Activated T-cell treated with anti-CD3 and anti-CD28 coated beads, Interleukin-2, amount 50 U/mL, for 48 hours (primary cell): ENCODE data around the gene SGK1.
"Not testable (repeated sequence)": the region's sequence is repeated elsewhere in the genome, so short reads cannot be mapped to it uniquely, and the experiment has no call there.

Experiments
- DNase-seq, 2 experiments: peaks; one replicate each; pipeline ENCODE4 v3.0.0-alpha.2; 2020

SGK1 gene

DNA sequence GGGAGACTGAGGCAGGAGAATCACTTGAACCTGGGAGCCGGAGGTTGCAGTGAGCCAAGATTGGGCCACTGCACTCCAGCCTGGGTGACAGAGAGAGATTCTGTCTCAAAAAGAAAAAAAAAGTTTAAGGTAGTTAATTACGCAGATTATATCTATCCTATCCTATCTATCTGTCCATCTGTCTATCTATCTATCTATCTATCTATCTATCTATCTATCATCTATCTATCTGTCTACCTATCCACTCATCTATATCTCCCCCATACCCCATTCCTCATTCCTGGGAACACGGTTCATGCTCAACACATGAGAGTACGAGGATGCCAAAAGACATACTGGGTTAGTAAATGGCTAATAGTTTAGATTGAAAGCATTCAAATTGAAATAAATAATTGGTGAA, 8.3 kb upstream of the SGK1 start:
- not testable (repeated sequence) for DNase-seq

DNA sequence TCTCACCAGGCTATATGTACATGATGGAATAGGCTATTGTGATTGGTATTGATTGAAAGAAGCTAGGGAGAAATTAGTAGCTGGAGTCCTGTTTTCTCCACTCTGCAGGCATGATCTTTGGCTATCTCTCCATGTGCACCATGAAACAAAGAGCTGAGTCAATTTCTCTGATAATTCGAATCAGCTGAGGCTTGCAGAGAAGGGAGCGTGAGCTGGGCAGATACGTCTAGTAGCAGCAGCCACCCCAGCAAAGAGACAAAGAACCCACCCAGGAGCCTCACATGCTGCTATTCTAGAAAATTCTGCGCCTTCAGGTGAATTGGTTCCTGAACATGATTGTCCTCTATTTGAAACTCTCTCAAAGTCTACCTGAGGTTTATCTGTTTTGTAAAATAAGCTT, 6.9 kb upstream of the SGK1 start:
- no peak for DNase-seq

- DNase-seq = no peak
Measured at GRCh38 chr6:134324141-134324540, 6.2 kb upstream of the SGK1 start.

GRCh38 chr6:134323698-134324097, 5.8 kb upstream of the SGK1 start:
- DNase-seq = no peak

- no peak for DNase-seq
Measured at GRCh38 chr6:134323294-134323693, 5.4 kb upstream of the SGK1 start.

DNA sequence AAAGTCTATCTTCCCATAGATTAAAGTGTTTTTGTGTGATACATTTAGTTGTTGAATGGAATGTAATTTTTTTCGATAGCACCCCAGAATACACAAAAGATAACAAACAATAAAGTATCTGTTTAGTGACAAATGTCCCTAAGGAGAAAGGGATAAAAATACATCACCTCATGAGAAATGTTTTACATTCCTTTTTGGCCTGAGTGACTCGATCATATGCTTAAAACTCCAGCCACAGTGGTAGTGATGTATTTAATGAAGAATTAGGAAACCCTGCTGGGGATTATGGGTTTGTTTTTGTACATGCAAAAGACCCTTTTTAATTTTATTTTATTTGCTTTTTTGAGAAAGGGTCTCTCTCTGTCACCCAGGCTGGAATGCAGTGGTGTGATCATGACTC, 4.3 kb upstream of the SGK1 start:
- DNase-seq = no peak

DNA sequence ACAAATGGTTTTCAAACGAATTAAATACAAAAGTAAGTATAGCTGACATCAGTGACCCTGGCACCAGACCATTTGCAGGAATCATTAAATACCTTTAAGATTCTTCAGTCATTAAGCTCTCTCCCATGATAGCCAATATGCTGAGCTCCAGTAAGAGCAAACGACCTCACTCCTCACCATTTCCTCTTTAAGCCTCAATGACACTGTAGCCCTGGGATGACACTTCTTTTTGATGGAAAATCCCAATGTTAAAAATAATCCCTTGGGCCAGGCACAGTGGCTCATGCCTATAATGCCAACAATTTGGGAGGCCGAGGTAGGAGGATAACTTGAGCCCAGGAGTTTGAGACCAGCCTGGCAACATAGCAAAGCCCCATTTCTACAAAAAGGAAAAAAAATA, 3.3 kb upstream of the SGK1 start:
- no peak for DNase-seq

GRCh38 chr6:134319686-134320085, 1.8 kb upstream of the SGK1 start:
- not testable (repeated sequence) for DNase-seq

GRCh38 chr6:134318974-134319281, 1.0 kb upstream of the SGK1 start:
- no peak for DNase-seq

DNA sequence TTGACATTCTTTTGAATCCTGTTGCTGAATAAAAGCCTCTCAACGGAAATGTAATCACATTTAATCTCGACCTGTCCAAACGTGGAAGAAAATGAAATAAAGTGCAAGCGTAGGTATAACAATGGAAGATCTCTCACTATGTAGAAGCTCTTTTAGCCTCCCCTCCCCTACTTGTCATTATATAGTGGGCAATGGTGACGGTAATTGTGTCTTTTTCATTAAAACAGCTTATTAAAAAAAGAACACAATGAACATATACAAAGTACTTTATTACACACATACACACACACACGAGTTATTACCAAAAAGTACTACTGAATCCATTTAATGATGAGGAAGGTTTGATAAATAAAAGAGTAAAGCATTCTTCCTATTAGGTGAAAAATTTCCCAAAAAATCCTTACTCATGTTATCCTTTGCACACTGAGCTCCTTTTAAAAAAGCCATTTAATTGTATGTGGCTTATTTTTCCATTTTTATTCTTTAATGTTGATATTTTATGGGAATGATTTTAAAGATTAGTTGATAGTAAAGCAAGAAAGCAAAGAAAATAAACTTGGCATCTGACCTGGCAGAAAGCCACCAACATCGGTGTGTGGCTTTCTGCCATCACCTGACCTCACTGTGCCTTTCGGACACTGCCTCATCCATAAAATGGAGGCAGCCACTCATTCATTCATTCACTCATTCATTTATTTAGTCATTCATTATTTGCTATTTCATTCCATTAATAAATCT, 493 bp upstream of the SGK1 start:
- no peak for DNase-seq

GRCh38 chr6:134316733-134317431, 1.0 kb downstream of the SGK1 start:
- no peak for DNase-seq

DNA sequence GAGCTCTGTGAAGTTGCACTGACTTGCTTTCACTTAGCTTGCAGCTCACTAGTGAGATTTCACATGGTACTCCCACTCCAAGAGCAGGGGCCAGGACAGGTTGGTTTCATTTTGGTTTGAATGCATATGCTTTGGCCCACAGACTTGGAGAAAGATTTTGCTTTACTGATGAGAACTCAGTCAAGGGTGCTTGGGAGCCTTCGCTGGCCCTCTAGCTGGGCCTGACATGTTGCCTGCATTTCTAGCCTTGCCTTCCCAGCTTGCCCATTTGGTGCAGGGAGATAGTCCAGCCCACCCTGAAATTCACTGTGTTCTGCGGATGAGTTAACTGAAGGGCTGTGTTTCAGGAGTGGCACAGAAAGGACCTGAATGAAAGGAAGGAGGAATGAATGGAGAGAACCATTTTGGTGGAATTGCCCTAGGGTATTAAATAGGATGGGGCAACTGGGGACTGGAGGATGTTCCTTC, 1.9 kb downstream of the SGK1 start:
- no peak for DNase-seq

DNA sequence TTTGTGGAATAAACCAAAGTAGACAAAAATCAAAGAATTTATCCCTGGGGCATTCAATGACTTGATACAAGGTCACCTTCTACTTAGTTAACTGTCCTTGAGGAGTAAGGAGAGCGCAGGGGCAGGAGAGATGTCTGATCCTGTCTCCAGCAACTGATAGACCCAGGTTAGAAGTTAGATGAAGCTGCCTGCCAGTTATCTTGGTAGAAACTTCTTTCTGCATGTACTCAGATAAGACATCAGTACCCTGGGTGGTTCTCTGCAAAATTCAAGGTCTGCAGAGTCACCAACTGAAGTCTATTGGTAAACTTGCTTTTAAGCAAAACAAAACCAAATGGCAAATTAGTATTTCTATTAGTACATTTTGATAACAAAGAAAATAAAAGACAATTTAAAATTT, 2.7 kb downstream of the SGK1 start:
- DNase-seq = no peak

GRCh38 chr6:134314006-134314821, 3.7 kb downstream of the SGK1 start:
- DNase-seq = no peak

DNA sequence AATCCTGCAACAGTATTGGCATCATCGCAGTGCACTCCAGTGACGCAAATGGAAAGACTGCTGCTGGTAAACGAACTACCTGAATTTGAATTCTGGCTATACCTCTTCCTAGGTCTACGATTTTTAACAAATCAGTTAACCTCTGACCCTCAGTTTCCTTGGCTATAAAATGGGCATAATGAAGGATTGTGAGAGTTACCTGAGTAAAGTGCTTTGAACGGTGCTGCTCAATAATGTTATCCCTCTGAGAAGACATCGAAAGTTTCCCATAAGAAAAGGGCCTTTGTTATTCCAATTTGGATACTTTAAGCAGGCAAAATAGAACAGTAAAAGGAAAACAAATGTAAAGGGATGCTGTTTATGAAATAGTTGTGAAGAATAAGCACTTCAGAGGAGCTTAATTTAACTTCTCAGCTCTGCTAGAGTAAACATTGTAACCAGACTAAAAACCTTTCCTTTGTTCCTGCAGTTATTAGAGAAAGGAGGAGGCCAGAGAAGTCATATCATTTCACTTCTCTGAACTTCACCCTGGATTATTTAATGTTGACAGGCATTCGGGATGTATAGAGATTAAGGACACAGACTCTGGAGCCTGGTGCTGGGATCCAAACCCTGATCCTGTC, 5.8 kb downstream of the SGK1 start:
- DNase-seq = no peak

- DNase-seq = no peak
Measured at GRCh38 chr6:134310817-134311216, 7.1 kb downstream of the SGK1 start.

DNA sequence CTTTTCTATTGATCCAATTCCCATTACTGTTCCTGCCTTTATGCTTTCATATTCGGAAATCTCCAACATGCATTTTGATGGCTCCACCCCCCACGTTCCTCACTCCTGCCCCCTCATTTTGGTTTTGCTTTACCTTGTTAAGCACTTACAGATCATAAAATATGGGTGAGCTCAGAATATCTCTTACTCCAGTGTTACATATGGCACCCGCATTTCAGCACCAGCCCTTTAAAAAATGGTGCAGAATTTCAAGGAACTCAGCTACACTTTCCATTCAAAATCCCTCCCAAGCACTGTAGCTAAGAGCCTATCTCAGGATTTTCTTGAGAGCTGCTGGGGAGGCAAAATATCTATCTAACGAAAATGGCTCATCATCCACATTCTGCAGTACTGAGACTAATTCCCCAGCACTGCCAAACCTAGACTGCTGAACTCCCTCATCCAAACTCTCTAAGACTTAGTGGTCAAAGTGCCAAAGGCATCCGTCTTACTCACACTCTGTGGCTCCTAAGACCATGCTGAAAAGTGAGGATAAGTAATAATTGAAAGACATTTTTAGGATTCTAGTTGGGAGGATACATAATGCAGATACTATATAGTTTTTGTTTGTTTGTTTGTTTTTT, 7.8 kb downstream of the SGK1 start:
- no peak for DNase-seq

- no peak for DNase-seq
Measured at GRCh38 chr6:134309227-134309626, 8.7 kb downstream of the SGK1 start.

DNA sequence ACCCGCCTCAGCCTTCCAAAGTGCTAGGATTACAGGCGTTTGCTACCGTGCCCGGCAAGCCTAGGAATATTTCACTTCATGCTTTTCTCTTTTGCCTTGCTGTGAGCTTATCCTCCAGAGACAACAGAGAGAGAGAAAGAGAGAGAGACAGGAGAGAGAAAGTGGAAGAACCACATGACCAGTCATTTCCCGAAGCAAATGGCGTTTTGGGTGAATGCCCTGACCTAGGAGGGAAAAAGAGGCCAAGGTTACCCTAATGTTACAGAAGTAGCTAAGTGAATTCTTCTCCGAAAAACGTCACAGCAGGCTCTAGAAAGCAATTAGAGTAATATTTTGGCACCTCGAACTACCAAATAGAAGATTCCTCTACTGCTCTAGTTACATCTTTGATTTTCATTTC, 9.1 kb downstream of the SGK1 start:
- DNase-seq = no peak

DNA sequence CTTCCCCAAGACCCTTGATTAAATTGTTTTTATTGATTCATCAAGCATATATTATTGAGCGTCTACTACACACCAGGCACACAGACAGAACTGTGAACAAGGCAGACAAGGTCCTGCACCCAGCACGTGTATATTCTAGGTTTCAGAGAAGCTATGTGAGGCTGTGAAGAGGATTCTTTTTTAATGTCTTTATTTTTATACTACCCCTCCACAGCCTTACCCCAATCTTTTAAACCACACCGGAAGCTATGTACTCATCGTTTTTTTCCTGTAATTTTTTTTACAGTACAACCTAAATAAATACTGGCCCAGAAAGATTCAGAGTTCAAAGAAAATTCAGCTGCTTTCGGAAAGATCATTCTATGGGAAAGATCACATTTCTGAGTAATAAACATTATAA, 10.0 kb downstream of the SGK1 start:
- no peak for DNase-seq

DNA sequence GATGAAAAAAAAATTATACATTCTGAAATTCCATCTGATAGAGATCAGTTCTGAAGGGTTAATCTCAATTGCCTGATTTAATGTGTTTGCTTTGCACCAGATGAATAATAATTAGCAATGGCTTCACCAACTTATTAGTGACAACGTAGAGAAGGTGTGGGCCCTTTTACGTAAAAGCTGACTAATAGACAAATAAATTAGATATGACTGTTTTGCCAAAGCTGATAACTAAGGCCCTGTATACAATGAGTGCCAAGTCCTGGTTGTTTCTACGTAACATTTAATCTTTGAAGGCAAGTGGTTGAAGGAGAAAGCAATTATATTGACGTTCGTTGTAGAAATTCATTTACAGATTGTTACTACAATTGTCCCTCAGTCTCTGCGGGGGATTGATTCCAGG, 10.8 kb downstream of the SGK1 start:
- DNase-seq = no peak

GRCh38 chr6:134304381-134304780, 13.5 kb downstream of the SGK1 start:
- not testable (repeated sequence) for DNase-seq

GRCh38 chr6:134303891-134304290, 14.0 kb downstream of the SGK1 start:
- DNase-seq = no peak
